Nephron (organoid): Measurements from ENCODE around the gene RAPGEF1.

ENCODE experiments used
- H3K27ac Mint-ChIP-seq, 3 experiments: 2 replicates each; pipeline ENCODE4 v1.8.0; 2020; ENCODE audit warnings: mixed read lengths in 3 of 3, mild to moderate bottlenecking in 2 of 3, moderate library complexity in 1 of 3
- H3K27me3 Mint-ChIP-seq: 2 replicates; pipeline ENCODE4 v1.8.0; 2021; ENCODE audit warnings: low read depth, mild to moderate bottlenecking, moderate library complexity, mixed read lengths
- H3K36me3 Mint-ChIP-seq: 2 replicates; pipeline ENCODE4 v1.8.0; 2020; ENCODE audit warnings: low read depth, mixed read lengths
- H3K4me1 Mint-ChIP-seq: 2 replicates; pipeline ENCODE4 v1.8.0; 2020; ENCODE audit warnings: mixed read lengths
- H3K4me3 Mint-ChIP-seq, 3 experiments: 2 replicates each; pipeline ENCODE4 v1.8.0; 2020; ENCODE audit warnings: mild to moderate bottlenecking in 3 of 3, mixed read lengths in 3 of 3, moderate library complexity in 2 of 3
- H3K9me3 Mint-ChIP-seq: 2 replicates; pipeline ENCODE4 v1.8.0; 2020; ENCODE audit warnings: mixed read lengths
- CTCF ChIP-seq, 3 experiments: fragments of 200-600 bp; sonication (generic); IDR thresholded peaks; one replicate each; pipeline ENCODE4 v1.5.0; 2021; ENCODE audit warnings: antibody characterized with exemption in 3 of 3; ENCODE audit not compliant: unreplicated experiment in 3 of 3

RAPGEF1 gene

GRCh38 chr9:131719262-131719908 is 20.5 kb downstream of the RAPGEF1 start:
- Mint-ChIP-seq H3K27ac (no peak overlapping the region), H3K9me3 (no peaks in the 10 kb centered on the region), H3K4me3 (no peak overlapping the region), H3K36me3 (peaks cover 10% of the 10 kb centered on the region), H3K27me3 (no peaks in the 10 kb centered on the region), H3K4me1 (peaks cover 23% of the 10 kb centered on the region)
- TF ChIP-seq CTCF (IDR thresholded peaks at IDR 0.05; ENCODE audit: unreplicated experiment in 3 of 3) = no peak

DNA sequence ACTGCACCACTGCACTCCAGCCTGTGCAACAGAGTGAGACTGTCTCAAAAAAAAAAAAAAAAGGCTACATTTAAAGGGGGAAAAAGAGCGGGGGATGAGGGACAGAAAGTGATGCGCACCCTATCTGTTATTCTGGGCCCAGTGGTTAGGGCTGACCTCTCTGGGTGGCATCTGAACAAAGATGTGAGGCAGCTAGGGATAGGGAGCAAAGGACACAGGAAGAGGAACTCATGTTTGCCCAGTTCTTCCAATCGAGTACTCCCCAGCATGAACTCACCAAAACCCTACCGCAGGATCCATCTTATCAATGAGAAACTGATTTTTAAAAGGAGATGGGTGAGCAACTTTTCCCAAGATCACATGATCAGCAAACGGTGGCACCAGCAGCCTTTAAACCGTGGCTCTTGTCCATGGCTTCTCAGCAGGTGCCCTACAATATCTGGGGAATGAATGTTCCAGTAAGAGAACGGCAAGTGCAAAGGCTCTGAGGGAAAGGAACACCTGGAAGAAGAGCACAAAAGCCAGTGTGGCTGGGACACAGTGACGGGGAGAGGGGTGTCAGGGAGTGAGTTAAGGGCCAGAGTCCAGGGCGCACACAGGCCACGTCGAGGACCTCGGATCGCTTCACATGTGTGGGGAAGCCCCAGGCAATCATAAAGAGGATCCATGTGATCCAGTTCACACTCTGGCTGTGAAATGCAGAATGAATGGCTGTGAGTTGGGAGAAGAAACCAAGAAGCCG is 22.0 kb downstream of the RAPGEF1 start:
- no peaks in the 10 kb centered on the region for H3K27me3 Mint-ChIP-seq
- peak overlapping the region in 1 of 3 experiments; percentile 4 for H3K27ac Mint-ChIP-seq
- H3K4me3 Mint-ChIP-seq = no peak overlapping the region
- H3K4me1 Mint-ChIP-seq = peaks cover 18% of the 10 kb centered on the region
- no peaks in the 10 kb centered on the region for H3K9me3 Mint-ChIP-seq
- no peak for TF ChIP-seq CTCF (IDR thresholded peaks at IDR 0.05; ENCODE audit: unreplicated experiment in 3 of 3)
- peaks cover 5% of the 10 kb centered on the region for H3K36me3 Mint-ChIP-seq

DNA sequence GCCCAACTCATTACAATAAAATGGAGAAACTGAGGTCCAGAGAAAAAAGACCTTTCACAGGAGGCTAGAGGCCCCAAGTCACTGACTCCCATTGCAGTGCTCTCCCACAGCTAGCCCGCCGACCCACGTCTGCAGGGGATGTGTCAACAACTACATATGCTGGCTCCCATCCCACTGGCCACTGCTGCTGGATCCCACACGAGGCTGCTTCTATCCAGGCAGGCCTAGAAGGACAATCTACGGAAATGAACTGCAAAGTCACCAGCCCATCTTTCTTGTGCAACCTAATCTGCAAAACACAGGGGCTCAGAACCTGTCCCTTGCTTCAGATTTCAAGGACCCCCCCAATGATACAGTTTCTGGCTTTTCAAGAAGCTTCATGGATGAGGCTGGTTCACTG is 24.0 kb downstream of the RAPGEF1 start:
- Mint-ChIP-seq H3K4me3 (no peak overlapping the region), H3K27me3 (no peaks in the 10 kb centered on the region), H3K9me3 (no peaks in the 10 kb centered on the region), H3K36me3 (peaks cover 5% of the 10 kb centered on the region), H3K27ac (no peak overlapping the region), H3K4me1 (peaks cover 14% of the 10 kb centered on the region)
- TF ChIP-seq CTCF (IDR thresholded peaks at IDR 0.05; ENCODE audit: unreplicated experiment in 3 of 3) = no peak

- Mint-ChIP-seq H3K27ac (no peak overlapping the region), H3K9me3 (no peaks in the 10 kb centered on the region), H3K4me1 (peaks cover 10% of the 10 kb centered on the region)
Observed at GRCh38 chr9:131714821-131715220, 25.1 kb downstream of the RAPGEF1 start.

GRCh38 chr9:131714161-131714646 is 25.7 kb downstream of the RAPGEF1 start:
- no peaks in the 10 kb centered on the region for H3K9me3 Mint-ChIP-seq
- peaks cover 5% of the 10 kb centered on the region for H3K36me3 Mint-ChIP-seq
- H3K4me1 Mint-ChIP-seq = peaks cover 16% of the 10 kb centered on the region
- H3K27ac Mint-ChIP-seq = no peak overlapping the region
- no peak for TF ChIP-seq CTCF (IDR thresholded peaks at IDR 0.05; ENCODE audit: unreplicated experiment in 3 of 3)
- no peak overlapping the region for H3K4me3 Mint-ChIP-seq
- no peaks in the 10 kb centered on the region for H3K27me3 Mint-ChIP-seq

More at GRCh38 chr9:131714821-131715220, 25.1 kb downstream of the RAPGEF1 start:
- no peaks in the 10 kb centered on the region for H3K27me3 Mint-ChIP-seq
- no peak overlapping the region for H3K4me3 Mint-ChIP-seq
- no peak for TF ChIP-seq CTCF (IDR thresholded peaks at IDR 0.05; ENCODE audit: unreplicated experiment in 3 of 3)
- peaks cover 5% of the 10 kb centered on the region for H3K36me3 Mint-ChIP-seq
